IPS-NIHi11 (cell line): ENCODE results near the gene PCDHB7.
"Not testable (repeated sequence)": the region's sequence is repeated elsewhere in the genome, so short reads cannot be mapped to it uniquely, and the experiment has no call there.

Source experiments
- DNase-seq: peaks from one replicate; pipeline ENCODE4 v3.0.0; 2012; ENCODE audit warnings: mixed read lengths, low spot score

The PCDHB7 gene

GRCh38 chr5:141224844-141225243 lies 52.4 kb downstream of the PCDHB7 start:
- DNase-seq: not testable (repeated sequence)

DNA sequence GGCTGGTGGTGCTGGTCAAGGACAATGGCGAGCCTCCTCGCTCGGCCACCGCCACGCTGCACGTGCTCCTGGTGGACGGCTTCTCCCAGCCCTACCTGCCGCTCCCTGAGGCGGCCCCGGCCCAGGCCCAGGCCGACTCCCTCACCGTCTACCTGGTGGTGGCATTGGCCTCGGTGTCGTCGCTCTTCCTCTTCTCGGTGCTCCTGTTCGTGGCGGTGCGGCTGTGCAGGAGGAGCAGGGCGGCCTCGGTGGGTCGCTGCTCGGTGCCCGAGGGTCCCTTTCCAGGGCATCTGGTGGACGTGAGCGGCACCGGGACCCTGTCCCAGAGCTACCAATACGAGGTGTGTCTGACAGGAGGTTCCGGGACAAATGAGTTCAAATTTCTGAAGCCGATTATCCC lies 53.0 kb downstream of the PCDHB7 start:
- DNase-seq: not testable (repeated sequence)
